ENCODE measurements around the gene BMERB1. TPM values are rescaled to one million over a fixed set of nuclear protein-coding genes. Genes with fewer than 3 reads are reported as not detected.
"Not testable (repeated sequence)": the region's sequence is repeated elsewhere in the genome, so short reads cannot be mapped to it uniquely, and the experiment has no call there.

Gene BMERB1
- polyA plus RNA-seq, 4 donors, result 40.0 to 44.3 (median 42.8) TPM

GRCh38 chr16:15422222-15422621, 12.2 kb upstream of the BMERB1 start:
- no peak for DNase-seq (ENCODE audit: low read depth in 4 of 4, low spot score in 3 of 4)

- no peak for DNase-seq (ENCODE audit: low read depth in 4 of 4, low spot score in 3 of 4)
These were observed 8.5 kb upstream of the BMERB1 start for GRCh38 chr16:15425861-15426260.

GRCh38 chr16:15426796-15427195, 7.6 kb upstream of the BMERB1 start:
- DNase-seq (ENCODE audit: low read depth in 4 of 4, low spot score in 3 of 4), result no peak

GRCh38 chr16:15427648-15428239, 6.6 kb upstream of the BMERB1 start:
- peak in 2 of 4 donors; percentile 44 to 45 for DNase-seq (ENCODE audit: low read depth in 4 of 4, low spot score in 3 of 4)

- not testable (repeated sequence) for DNase-seq (ENCODE audit: low read depth in 4 of 4, low spot score in 3 of 4)
These were observed 3.5 kb upstream of the BMERB1 start for GRCh38 chr16:15430884-15431283.

GRCh38 chr16:15434079-15434424, 336 bp upstream of the BMERB1 start:
- DNase-seq (ENCODE audit: low read depth in 4 of 4, low spot score in 3 of 4), result no peak

- DNase-seq (ENCODE audit: low read depth in 4 of 4, low spot score in 3 of 4), result no peak
These were observed 952 bp downstream of the BMERB1 start for GRCh38 chr16:15435216-15435864.

GRCh38 chr16:15439102-15439501, 4.7 kb downstream of the BMERB1 start:
- DNase-seq (ENCODE audit: low read depth in 4 of 4, low spot score in 3 of 4), result no peak

GRCh38 chr16:15439521-15439920, 5.1 kb downstream of the BMERB1 start:
- no peak for DNase-seq (ENCODE audit: low read depth in 4 of 4, low spot score in 3 of 4)

- no peak for DNase-seq (ENCODE audit: low read depth in 4 of 4, low spot score in 3 of 4)
These were observed 6.5 kb downstream of the BMERB1 start for GRCh38 chr16:15440852-15441251.

- DNase-seq (ENCODE audit: low read depth in 4 of 4, low spot score in 3 of 4), result not testable (repeated sequence)
These were observed 7.8 kb downstream of the BMERB1 start for GRCh38 chr16:15442140-15442539.

- no peak for DNase-seq (ENCODE audit: low read depth in 4 of 4, low spot score in 3 of 4)
These were observed 9.4 kb downstream of the BMERB1 start for GRCh38 chr16:15443753-15444152.

GRCh38 chr16:15444264-15444663, 9.9 kb downstream of the BMERB1 start:
- no peak for DNase-seq (ENCODE audit: low read depth in 4 of 4, low spot score in 3 of 4)

- DNase-seq (ENCODE audit: low read depth in 4 of 4, low spot score in 3 of 4), result no peak
These were observed 11.1 kb downstream of the BMERB1 start for GRCh38 chr16:15445450-15445849.

GRCh38 chr16:15446901-15447300, 12.5 kb downstream of the BMERB1 start:
- DNase-seq (ENCODE audit: low read depth in 4 of 4, low spot score in 3 of 4), result no peak

GRCh38 chr16:15450624-15451023, 16.2 kb downstream of the BMERB1 start:
- DNase-seq (ENCODE audit: low read depth in 4 of 4, low spot score in 3 of 4), result no peak

GRCh38 chr16:15451098-15451731, 16.8 kb downstream of the BMERB1 start:
- DNase-seq (ENCODE audit: low read depth in 4 of 4, low spot score in 3 of 4), result no peak

- DNase-seq (ENCODE audit: low read depth in 4 of 4, low spot score in 3 of 4), result no peak
These were observed 18.0 kb downstream of the BMERB1 start for GRCh38 chr16:15452246-15452855.

- not testable (repeated sequence) for DNase-seq (ENCODE audit: low read depth in 4 of 4, low spot score in 3 of 4)
These were observed 18.9 kb downstream of the BMERB1 start for GRCh38 chr16:15453296-15453695.

- DNase-seq (ENCODE audit: low read depth in 4 of 4, low spot score in 3 of 4), result not testable (repeated sequence)
These were observed 20.5 kb downstream of the BMERB1 start for GRCh38 chr16:15454933-15455332.

- no peak for DNase-seq (ENCODE audit: low read depth in 4 of 4, low spot score in 3 of 4)
These were observed 23.0 kb downstream of the BMERB1 start for GRCh38 chr16:15457400-15457799.

GRCh38 chr16:15457958-15458357, 23.6 kb downstream of the BMERB1 start:
- no peak for DNase-seq (ENCODE audit: low read depth in 4 of 4, low spot score in 3 of 4)

Data from right renal pelvis (tissue), 4 donors.